ENCODE results near the gene LIPE. TPM values are rescaled to one million over a fixed set of nuclear protein-coding genes. Genes with fewer than 3 reads are reported as not detected.

The LIPE gene
- total RNA-seq (10 to 100 TPM in 1 of 2 donors, 1 to 10 TPM in 1; 7.4 to 12.1 TPM), polyA plus RNA-seq (1 to 10 TPM; 1.4 to 3.6 TPM)
- long read RNA-seq, donor 1, partial matches to known transcripts: 0 of 2 reads
- long read RNA-seq, donor 1, other reads (novel, unspliced or antisense): 2 of 2 reads
- long read RNA-seq, donor 2, partial matches to known transcripts: 5 of 11 reads
- long read RNA-seq, donor 2, other reads (novel, unspliced or antisense): 6 of 11 reads

GRCh38 chr19:42427313-42427712 lies at the start of gene LIPE:
TSS of gene LIPE (minus strand) at chr19:42427388. CDS start at chr19:42427149, 239 bp downstream.
- DNase-seq (no peak), ATAC-seq (ENCODE audit: low FRiP score) (no peak)
- Histone ChIP-seq H3K36me3 (ENCODE audit: control insufficient read depth in 1 of 2, insufficient read depth in 2 of 2, low read length in 1 of 2) (no peaks in the 10 kb centered on the region), H3K4me1 (ENCODE audit: control insufficient read depth in 1 of 2, insufficient read depth in 2 of 2, low read length in 2 of 2) (no peaks in the 10 kb centered on the region), H3K4me3 (ENCODE audit: low read length in 2 of 2) (no peak within 1 kb of the TSS), H3K27ac (ENCODE audit: low read depth in 1 of 2, low read length in 2 of 2) (no peak within 1 kb of the TSS), H3K9me3 (ENCODE audit: control insufficient read depth, low read length) (no peaks in the 10 kb centered on the region), H3K27me3 (ENCODE audit: control insufficient read depth in 1 of 2, insufficient read depth in 2 of 2, low read length in 1 of 2) (peaks cover 0 to 1% of the 10 kb centered on the region in 2 donors)
- intact Hi-C loops (cut with DNase I): loop anchor here in 1 of 2 donors (10.0 kb wide), 1 partner anchor 293 kb away; the partner anchor contains the start of gene POU2F2
- WGBS, 2 donors: 86 to 87% methylated on average over 4 of the region's 4 CpGs

GRCh38 chr19:42475366-42475765 lies 48.2 kb upstream of the LIPE start:
- Histone ChIP-seq H3K36me3 (ENCODE audit: control insufficient read depth in 1 of 2, insufficient read depth in 2 of 2, low read length in 1 of 2) (no peaks in the 10 kb centered on the region), H3K9me3 (ENCODE audit: control insufficient read depth, low read length) (no peaks in the 10 kb centered on the region), H3K27ac (ENCODE audit: low read depth in 1 of 2, low read length in 2 of 2) (no peak overlapping the region), H3K4me1 (ENCODE audit: control insufficient read depth in 1 of 2, insufficient read depth in 2 of 2, low read length in 2 of 2) (no peaks in the 10 kb centered on the region), H3K27me3 (ENCODE audit: control insufficient read depth in 1 of 2, insufficient read depth in 2 of 2, low read length in 1 of 2) (no peaks in the 10 kb centered on the region), H3K4me3 (ENCODE audit: low read length in 2 of 2) (no peak overlapping the region)
- ATAC-seq (ENCODE audit: low FRiP score) (no peak), DNase-seq (no peak)
- intact Hi-C loops (cut with DNase I): no loop called here
- 57 to 59% methylated on average over 4 of the region's 4 CpGs for WGBS, 2 donors

- no peaks in the 10 kb centered on the region for H3K9me3 ChIP-seq (ENCODE audit: control insufficient read depth, low read length)
- ATAC-seq (ENCODE audit: low FRiP score): no peak
- no peaks in the 10 kb centered on the region for H3K36me3 ChIP-seq (ENCODE audit: control insufficient read depth in 1 of 2, insufficient read depth in 2 of 2, low read length in 1 of 2)
- intact Hi-C loops (cut with DNase I): no loop called here
- no peaks in the 10 kb centered on the region for H3K4me1 ChIP-seq (ENCODE audit: control insufficient read depth in 1 of 2, insufficient read depth in 2 of 2, low read length in 2 of 2)
- H3K27me3 ChIP-seq (ENCODE audit: control insufficient read depth in 1 of 2, insufficient read depth in 2 of 2, low read length in 1 of 2): no peaks in the 10 kb centered on the region
- WGBS, 2 donors: 49 to 58% methylated on average over 4 of the region's 4 CpGs
- H3K4me3 ChIP-seq (ENCODE audit: low read length in 2 of 2): no peak overlapping the region
- no peak overlapping the region for H3K27ac ChIP-seq (ENCODE audit: low read depth in 1 of 2, low read length in 2 of 2)
- no peak for DNase-seq
Measured at GRCh38 chr19:42474743-42475142, 47.6 kb upstream of the LIPE start.

- intact Hi-C loops (cut with DNase I): no loop called here
- no peak for ATAC-seq (ENCODE audit: low FRiP score)
- Histone ChIP-seq H3K27ac (ENCODE audit: low read depth in 1 of 2, low read length in 2 of 2) (no peak overlapping the region), H3K27me3 (ENCODE audit: control insufficient read depth in 1 of 2, insufficient read depth in 2 of 2, low read length in 1 of 2) (no peaks in the 10 kb centered on the region), H3K4me3 (ENCODE audit: low read length in 2 of 2) (no peak overlapping the region), H3K36me3 (ENCODE audit: control insufficient read depth in 1 of 2, insufficient read depth in 2 of 2, low read length in 1 of 2) (no peaks in the 10 kb centered on the region), H3K4me1 (ENCODE audit: control insufficient read depth in 1 of 2, insufficient read depth in 2 of 2, low read length in 2 of 2) (no peaks in the 10 kb centered on the region), H3K9me3 (ENCODE audit: control insufficient read depth, low read length) (no peaks in the 10 kb centered on the region)
- DNase-seq: no peak
- WGBS, 2 donors: 33 to 35% methylated on average over 6 of the region's 6 CpGs
Measured at GRCh38 chr19:42473686-42474085, 46.5 kb upstream of the LIPE start.

- intact Hi-C loops (cut with DNase I): no loop called here
- Histone ChIP-seq H3K9me3 (ENCODE audit: control insufficient read depth, low read length) (no peaks in the 10 kb centered on the region), H3K27me3 (ENCODE audit: control insufficient read depth in 1 of 2, insufficient read depth in 2 of 2, low read length in 1 of 2) (no peaks in the 10 kb centered on the region), H3K36me3 (ENCODE audit: control insufficient read depth in 1 of 2, insufficient read depth in 2 of 2, low read length in 1 of 2) (no peaks in the 10 kb centered on the region), H3K4me1 (ENCODE audit: control insufficient read depth in 1 of 2, insufficient read depth in 2 of 2, low read length in 2 of 2) (peaks cover 0 to 1% of the 10 kb centered on the region in 2 donors), H3K4me3 (ENCODE audit: low read length in 2 of 2) (no peak overlapping the region), H3K27ac (ENCODE audit: low read depth in 1 of 2, low read length in 2 of 2) (no peak overlapping the region)
- no peak for ATAC-seq (ENCODE audit: low FRiP score)
- 72 to 78% methylated on average over 7 of the region's 7 CpGs for WGBS, 2 donors
- DNase-seq: no peak
Measured at GRCh38 chr19:42472402-42473147, 45.4 kb upstream of the LIPE start.

GRCh38 chr19:42471554-42472249 lies 44.5 kb upstream of the LIPE start:
- Histone ChIP-seq H3K9me3 (ENCODE audit: control insufficient read depth, low read length) (no peaks in the 10 kb centered on the region), H3K4me1 (ENCODE audit: control insufficient read depth in 1 of 2, insufficient read depth in 2 of 2, low read length in 2 of 2) (peaks cover 0 to 1% of the 10 kb centered on the region in 2 donors), H3K36me3 (ENCODE audit: control insufficient read depth in 1 of 2, insufficient read depth in 2 of 2, low read length in 1 of 2) (no peaks in the 10 kb centered on the region), H3K27ac (ENCODE audit: low read depth in 1 of 2, low read length in 2 of 2) (no peak overlapping the region), H3K4me3 (ENCODE audit: low read length in 2 of 2) (no peak overlapping the region), H3K27me3 (ENCODE audit: control insufficient read depth in 1 of 2, insufficient read depth in 2 of 2, low read length in 1 of 2) (no peaks in the 10 kb centered on the region)
- intact Hi-C loops (cut with DNase I): no loop called here
- 54 to 59% methylated on average over 7 of the region's 7 CpGs for WGBS, 2 donors
- no peak for ATAC-seq (ENCODE audit: low FRiP score)
- no peak for DNase-seq

GRCh38 chr19:42469311-42470235 lies 42.4 kb upstream of the LIPE start:
- Histone ChIP-seq H3K27ac (ENCODE audit: low read depth in 1 of 2, low read length in 2 of 2) (no peak overlapping the region), H3K4me1 (ENCODE audit: control insufficient read depth in 1 of 2, insufficient read depth in 2 of 2, low read length in 2 of 2) (peaks cover 0 to 1% of the 10 kb centered on the region in 2 donors), H3K4me3 (ENCODE audit: low read length in 2 of 2) (no peak overlapping the region), H3K9me3 (ENCODE audit: control insufficient read depth, low read length) (no peaks in the 10 kb centered on the region), H3K36me3 (ENCODE audit: control insufficient read depth in 1 of 2, insufficient read depth in 2 of 2, low read length in 1 of 2) (no peaks in the 10 kb centered on the region), H3K27me3 (ENCODE audit: control insufficient read depth in 1 of 2, insufficient read depth in 2 of 2, low read length in 1 of 2) (no peaks in the 10 kb centered on the region)
- DNase-seq (no peak), ATAC-seq (ENCODE audit: low FRiP score) (no peak)
- intact Hi-C loops (cut with DNase I): no loop called here
- WGBS, 2 donors: 56 to 57% methylated on average over 8 of the region's 8 CpGs

GRCh38 chr19:42468273-42468796 lies 41.1 kb upstream of the LIPE start:
- 29 to 35% methylated on average over 3 of the region's 3 CpGs for WGBS, 2 donors
- DNase-seq (no peak), ATAC-seq (ENCODE audit: low FRiP score) (no peak)
- H3K27me3 ChIP-seq (ENCODE audit: control insufficient read depth in 1 of 2, insufficient read depth in 2 of 2, low read length in 1 of 2): no peaks in the 10 kb centered on the region
- H3K27ac ChIP-seq (ENCODE audit: low read depth in 1 of 2, low read length in 2 of 2): no peak overlapping the region
- H3K4me1 ChIP-seq (ENCODE audit: control insufficient read depth in 1 of 2, insufficient read depth in 2 of 2, low read length in 2 of 2): peaks cover 0 to 1% of the 10 kb centered on the region in 2 donors
- no peak overlapping the region for H3K4me3 ChIP-seq (ENCODE audit: low read length in 2 of 2)
- H3K36me3 ChIP-seq (ENCODE audit: control insufficient read depth in 1 of 2, insufficient read depth in 2 of 2, low read length in 1 of 2): no peaks in the 10 kb centered on the region
- intact Hi-C loops (cut with DNase I): no loop called here
- H3K9me3 ChIP-seq (ENCODE audit: control insufficient read depth, low read length): no peaks in the 10 kb centered on the region

All from aorta (tissue), 5 donors.